Measurements from ENCODE around the gene TBC1D3B. TPM values are rescaled to one million over a fixed set of nuclear protein-coding genes. Genes with fewer than 3 reads are reported as not detected.
A peak's percentile ranks its signal among the peaks of the same experiment; 100 is the strongest.
"Not testable (repeated sequence)": the region's sequence is repeated elsewhere in the genome, so short reads cannot be mapped to it uniquely, and the experiment has no call there.

TBC1D3B gene
- total RNA-seq (ENCODE audit: low replicate concordance): 14.5 and 18.0 TPM in 2 replicates
- long read RNA-seq: 0 reads

DNA sequence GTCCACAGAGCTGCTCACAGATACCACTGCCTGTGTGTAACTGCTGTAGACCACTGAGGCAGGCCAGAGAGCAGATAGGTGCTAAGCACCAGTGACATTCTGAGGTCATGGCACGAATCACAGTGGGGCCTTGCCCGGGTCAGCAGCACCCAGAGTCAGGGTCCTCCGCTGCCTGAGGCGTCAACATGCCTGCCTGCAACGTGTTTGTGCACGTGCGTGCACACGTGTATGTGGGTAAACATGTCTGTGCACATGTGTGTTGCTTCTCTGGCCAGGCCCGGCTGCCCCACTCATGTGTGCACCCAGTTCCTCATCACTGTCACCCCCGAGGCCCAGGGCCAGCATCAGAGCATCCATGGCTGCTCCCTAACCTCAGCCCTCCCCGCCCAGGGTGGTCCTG is at the start of gene TBC1D3B:
TBC1D3B (minus strand) TSS at position 101 of the 400 bp plus-strand sequence. CDS start 1,586 bp downstream, outside the sequence.
- H3K4me3 Mint-ChIP-seq; H3K9me3 Mint-ChIP-seq; H3K4me1 Mint-ChIP-seq (ENCODE audit: unreplicated experiment); H3K27ac Mint-ChIP-seq; H3K36me3 Mint-ChIP-seq; DNase-seq (ENCODE audit: extremely low spot score, unreplicated experiment): not testable (repeated sequence)
- peaks cover 16% of the 10 kb centered on the region for H3K27me3 Mint-ChIP-seq

DNA sequence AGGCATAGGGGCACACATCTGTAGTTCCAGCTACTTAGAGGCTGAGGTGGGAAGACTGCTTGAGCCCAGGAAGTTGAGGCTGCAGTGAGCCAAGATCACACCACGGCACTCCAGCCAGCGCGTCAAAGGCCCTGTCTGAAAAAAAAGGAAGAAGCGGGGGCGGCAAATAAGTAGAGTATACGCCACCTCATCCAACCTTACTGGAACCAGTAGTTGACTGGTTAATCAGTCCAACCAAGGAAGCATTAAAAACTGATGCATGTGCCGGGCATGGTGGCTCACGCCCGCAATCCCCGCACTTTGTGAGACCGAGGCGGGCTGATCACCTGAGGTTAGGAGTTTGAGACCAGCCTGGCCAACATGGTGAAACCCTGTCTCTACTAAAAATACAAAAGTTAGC is 46.5 kb upstream of the TBC1D3B start:
- not testable (repeated sequence) for H3K4me1 Mint-ChIP-seq (ENCODE audit: unreplicated experiment); H3K4me3 Mint-ChIP-seq; H3K27ac Mint-ChIP-seq; H3K9me3 Mint-ChIP-seq; H3K36me3 Mint-ChIP-seq
- peaks cover 10% of the 10 kb centered on the region for H3K27me3 Mint-ChIP-seq
- DNase-seq (ENCODE audit: extremely low spot score, unreplicated experiment): peak; percentile 27

DNA sequence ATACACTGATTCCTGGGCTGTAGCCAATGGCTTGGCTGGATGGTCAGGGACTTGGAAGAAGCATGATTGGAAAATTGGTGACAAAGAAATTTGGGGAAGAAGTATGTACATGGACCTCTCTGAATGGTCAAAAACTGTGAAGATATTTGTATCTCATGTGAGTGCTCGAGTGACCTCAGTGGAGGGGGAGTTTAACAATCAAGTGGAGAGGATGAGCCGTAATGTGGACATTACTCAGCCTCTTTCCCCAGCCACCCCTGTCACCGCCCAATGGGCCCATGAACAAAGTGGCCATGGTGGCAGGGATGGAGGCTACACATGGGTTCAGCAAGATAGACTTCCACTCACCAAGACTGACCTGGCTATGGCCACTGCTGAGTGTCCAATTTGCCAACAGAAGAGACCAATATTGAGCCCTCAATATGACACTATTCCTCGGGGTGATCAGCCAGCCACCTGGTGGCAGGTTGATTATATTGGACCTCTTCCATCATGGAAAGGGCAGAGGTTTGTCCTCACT is 45.2 kb upstream of the TBC1D3B start:
- H3K27ac Mint-ChIP-seq; H3K36me3 Mint-ChIP-seq; H3K4me3 Mint-ChIP-seq; H3K4me1 Mint-ChIP-seq (ENCODE audit: unreplicated experiment): not testable (repeated sequence)
- peak; percentile 27 for DNase-seq (ENCODE audit: extremely low spot score, unreplicated experiment)
- peaks cover 11% of the 10 kb centered on the region for H3K9me3 Mint-ChIP-seq
- peaks cover 14% of the 10 kb centered on the region for H3K27me3 Mint-ChIP-seq

DNA sequence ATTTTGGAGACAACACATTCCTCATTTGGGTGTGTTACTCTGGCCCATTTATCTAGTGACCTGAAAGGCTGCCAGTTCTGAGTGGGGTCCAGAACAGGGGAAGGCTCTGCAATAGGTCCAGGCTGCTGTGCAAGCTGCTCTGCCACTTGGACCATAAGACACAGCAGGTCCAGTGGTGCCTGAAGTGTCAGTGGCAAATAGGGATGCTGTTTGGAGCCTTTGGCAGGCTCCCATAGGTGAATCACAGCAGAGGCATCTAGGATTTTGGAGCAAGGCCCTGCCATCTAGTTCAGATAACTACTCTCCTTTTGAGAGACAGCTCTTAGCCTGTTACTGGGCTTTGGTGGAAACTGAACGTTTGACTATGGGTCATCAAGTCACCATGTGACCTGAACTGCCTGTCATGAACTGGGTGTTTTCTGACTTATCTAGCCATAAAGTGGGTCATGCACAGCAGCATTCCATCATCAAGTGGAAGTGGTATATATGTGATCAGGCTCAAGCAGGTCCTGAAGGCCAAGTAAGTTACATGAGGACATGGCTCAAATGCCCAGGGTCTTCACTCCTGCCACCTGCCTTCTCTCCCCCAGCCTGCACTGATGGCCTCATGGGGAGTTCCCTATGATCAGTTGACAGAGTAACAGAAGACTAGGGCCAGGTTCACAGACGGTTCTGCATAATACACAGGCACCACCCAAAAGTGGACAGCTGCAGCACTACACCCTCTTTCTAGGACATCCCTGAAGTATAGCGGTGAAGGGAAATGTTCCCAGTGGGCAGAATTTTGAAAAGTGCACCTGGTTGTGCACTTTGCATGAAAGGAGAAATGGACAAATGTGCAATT is 44.5 kb upstream of the TBC1D3B start:
- DNase-seq (ENCODE audit: extremely low spot score, unreplicated experiment): peak; percentile 36
- Mint-ChIP-seq H3K27me3 (peaks cover 19% of the 10 kb centered on the region), H3K9me3 (peaks cover 11% of the 10 kb centered on the region)
- H3K4me1 Mint-ChIP-seq (ENCODE audit: unreplicated experiment); H3K4me3 Mint-ChIP-seq; H3K27ac Mint-ChIP-seq; H3K36me3 Mint-ChIP-seq: not testable (repeated sequence)

DNA sequence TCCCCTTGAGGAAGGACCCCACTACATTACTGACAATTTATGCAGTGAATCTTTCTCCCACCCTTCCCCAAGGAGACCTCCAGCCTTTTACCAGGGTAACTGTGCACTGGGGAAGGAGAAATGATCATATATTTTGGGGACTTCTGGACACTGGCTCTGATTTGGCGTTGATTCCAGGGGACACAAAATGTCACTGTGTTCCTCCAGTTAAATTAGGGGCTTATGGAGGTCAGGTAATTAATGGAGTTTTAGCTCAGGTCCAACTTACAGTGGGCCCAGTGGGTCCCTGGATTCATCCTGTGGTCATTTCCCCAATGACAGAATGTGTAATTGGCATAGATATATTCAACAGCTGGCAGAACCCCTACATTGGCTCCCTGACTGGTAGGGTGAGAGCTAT is 43.1 kb upstream of the TBC1D3B start:
- peaks cover 11% of the 10 kb centered on the region for H3K9me3 Mint-ChIP-seq
- H3K27ac Mint-ChIP-seq; H3K4me3 Mint-ChIP-seq; H3K4me1 Mint-ChIP-seq (ENCODE audit: unreplicated experiment); H3K36me3 Mint-ChIP-seq: not testable (repeated sequence)
- DNase-seq (ENCODE audit: extremely low spot score, unreplicated experiment): peak; percentile 31
- peaks cover 24% of the 10 kb centered on the region for H3K27me3 Mint-ChIP-seq

DNA sequence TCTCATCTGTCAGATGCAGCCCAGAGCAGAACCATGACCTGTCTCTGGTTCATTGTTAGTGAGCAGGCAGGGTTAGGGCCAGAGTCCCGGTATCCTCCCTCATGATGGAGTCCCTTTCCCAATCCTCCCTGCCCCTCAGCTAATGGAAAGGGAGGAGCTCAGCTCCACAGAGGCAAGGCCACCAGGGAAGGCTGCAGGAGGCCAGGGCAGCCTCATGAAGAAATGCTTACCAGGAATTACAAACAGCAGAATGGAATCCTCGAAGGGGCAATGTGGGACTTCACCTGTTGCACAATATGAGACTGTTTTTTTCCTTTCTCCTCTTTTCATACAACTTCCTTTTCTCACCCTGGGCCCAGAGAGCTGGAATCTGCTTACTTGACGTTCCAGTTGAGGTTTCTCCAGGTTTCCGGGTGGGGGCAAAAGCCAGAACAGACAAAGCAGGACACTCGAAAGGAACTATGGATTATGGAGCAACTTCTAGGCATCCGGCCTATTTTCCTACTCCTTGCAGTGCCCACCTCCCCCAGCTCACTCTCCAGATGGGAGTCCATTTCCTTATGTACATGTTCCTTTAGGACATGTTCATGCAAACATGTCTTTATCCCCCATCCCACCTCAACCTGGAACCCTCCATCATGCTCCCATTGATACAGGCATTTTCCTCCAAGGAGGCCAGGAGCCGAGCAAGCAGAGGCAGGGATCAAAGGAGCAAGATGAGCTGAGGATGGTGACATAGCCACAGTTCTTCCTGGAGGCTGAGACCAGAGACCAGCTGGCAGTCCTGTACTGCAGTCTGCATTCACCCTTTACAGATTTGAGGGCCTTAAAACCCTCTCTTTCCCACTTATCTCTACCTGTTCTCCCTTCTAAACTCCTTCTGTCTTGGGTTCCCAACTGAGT is 39.2 kb upstream of the TBC1D3B start:
- Mint-ChIP-seq H3K9me3 (peaks cover 11% of the 10 kb centered on the region), H3K27me3 (peaks cover 41% of the 10 kb centered on the region)
- not testable (repeated sequence) for H3K4me3 Mint-ChIP-seq; H3K27ac Mint-ChIP-seq; DNase-seq (ENCODE audit: extremely low spot score, unreplicated experiment); H3K4me1 Mint-ChIP-seq (ENCODE audit: unreplicated experiment); H3K36me3 Mint-ChIP-seq

DNA sequence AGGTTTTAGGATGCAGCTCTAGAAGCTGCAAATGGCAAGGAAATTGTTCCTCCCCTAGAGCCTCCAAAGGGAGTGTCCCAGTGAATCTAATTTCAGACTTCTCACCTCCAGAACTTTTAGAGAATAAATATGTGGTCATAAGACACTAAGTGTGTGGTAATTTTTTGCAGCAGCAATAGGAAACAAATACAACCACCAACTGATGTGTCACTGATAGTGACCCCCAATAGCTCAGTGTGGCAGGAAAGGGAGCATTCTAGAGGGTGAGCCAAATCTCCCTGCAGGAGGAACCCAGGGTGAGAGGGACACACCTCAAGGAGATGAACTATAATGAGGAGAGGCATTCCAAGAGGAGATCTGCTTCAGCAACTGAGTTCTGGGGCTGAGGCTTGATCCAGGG is 38.5 kb upstream of the TBC1D3B start:
- DNase-seq (ENCODE audit: extremely low spot score, unreplicated experiment): no peak
- TF ChIP-seq, protein P1, sequence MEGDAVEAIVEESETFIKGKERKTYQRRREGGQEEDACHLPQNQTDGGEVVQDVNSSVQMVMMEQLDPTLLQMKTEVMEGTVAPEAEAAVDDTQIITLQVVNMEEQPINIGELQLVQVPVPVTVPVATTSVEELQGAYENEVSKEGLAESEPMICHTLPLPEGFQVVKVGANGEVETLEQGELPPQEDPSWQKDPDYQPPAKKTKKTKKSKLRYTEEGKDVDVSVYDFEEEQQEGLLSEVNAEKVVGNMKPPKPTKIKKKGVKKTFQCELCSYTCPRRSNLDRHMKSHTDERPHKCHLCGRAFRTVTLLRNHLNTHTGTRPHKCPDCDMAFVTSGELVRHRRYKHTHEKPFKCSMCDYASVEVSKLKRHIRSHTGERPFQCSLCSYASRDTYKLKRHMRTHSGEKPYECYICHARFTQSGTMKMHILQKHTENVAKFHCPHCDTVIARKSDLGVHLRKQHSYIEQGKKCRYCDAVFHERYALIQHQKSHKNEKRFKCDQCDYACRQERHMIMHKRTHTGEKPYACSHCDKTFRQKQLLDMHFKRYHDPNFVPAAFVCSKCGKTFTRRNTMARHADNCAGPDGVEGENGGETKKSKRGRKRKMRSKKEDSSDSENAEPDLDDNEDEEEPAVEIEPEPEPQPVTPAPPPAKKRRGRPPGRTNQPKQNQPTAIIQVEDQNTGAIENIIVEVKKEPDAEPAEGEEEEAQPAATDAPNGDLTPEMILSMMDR (conservative IDR thresholded peaks at IDR 0.05): no peak
- H3K36me3 Mint-ChIP-seq: no peaks in the 10 kb centered on the region
- H3K4me1 Mint-ChIP-seq (ENCODE audit: unreplicated experiment): peaks cover 4% of the 10 kb centered on the region
- peaks cover 47% of the 10 kb centered on the region for H3K27me3 Mint-ChIP-seq
- H3K9me3 Mint-ChIP-seq: peaks cover 11% of the 10 kb centered on the region
- H3K4me3 Mint-ChIP-seq: no peak overlapping the region
- no peak overlapping the region for H3K27ac Mint-ChIP-seq

DNA sequence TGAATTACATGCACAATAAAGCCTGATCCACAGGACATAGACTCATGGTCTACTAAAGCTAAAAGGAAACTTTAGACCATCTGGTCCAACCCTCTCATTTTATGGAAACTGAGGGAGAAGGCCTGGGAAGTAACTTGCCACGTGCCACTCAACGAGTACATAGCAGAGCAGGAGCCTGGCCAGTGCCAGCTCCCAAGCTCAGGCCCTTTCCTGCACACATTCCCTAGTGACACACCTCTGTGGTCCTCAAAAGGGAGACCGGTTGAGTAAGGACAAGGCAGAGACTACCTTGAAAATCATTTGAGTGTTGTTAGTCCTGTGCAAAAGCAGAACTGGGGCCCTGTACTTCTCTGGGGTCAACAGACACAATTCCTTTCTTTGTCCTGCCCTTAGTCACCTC is 37.3 kb upstream of the TBC1D3B start:
- H3K27me3 Mint-ChIP-seq: peaks cover 52% of the 10 kb centered on the region
- peaks cover 4% of the 10 kb centered on the region for H3K4me1 Mint-ChIP-seq (ENCODE audit: unreplicated experiment)
- TF ChIP-seq, protein P1 (conservative IDR thresholded peaks at IDR 0.05): no peak
- no peak overlapping the region for H3K4me3 Mint-ChIP-seq
- peak; percentile 52 for DNase-seq (ENCODE audit: extremely low spot score, unreplicated experiment)
- peaks cover 7% of the 10 kb centered on the region for H3K9me3 Mint-ChIP-seq
- H3K27ac Mint-ChIP-seq: no peak overlapping the region
- no peaks in the 10 kb centered on the region for H3K36me3 Mint-ChIP-seq
